Stromal cell of bone marrow (primary cell): Measurements from ENCODE around the gene AUTS2.
"Not testable (repeated sequence)": the region's sequence is repeated elsewhere in the genome, so short reads cannot be mapped to it uniquely, and the experiment has no call there.

Source experiments
- DNase-seq: peaks from one replicate; pipeline ENCODE4 v3.0.0-alpha.2; 2012; ENCODE audit warnings: low read depth

The AUTS2 gene

DNA sequence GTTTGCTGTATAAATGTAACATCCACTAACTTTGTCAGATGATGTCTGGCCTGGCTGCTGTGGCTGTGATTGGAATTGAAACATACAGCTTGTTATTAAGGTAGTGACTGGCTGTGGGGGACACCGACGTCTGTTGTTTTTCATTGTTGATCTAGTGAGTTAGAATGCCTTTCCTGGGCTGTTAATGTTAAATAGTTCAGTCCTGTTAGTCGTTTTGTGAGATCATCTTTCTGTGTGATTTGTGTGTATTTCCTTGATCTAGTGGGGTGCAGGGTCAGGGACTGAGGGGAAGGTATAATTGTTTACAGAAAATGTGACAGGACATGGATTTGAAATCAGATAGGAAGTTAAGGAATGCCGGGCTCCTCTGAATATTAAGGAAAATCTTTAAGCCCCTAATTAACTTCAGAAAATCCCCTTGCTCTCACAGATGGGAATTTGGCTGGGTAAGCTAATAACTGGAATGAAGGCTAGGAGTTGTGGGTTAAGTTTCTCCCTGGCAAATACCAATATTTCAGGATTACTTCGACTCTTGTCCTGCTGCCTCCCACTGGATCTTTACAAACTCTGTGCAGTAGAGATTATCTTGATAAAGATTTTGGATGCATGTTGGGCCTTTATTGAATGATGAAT, 163.1 kb downstream of the AUTS2 start:
- DNase-seq: no peak

DNA sequence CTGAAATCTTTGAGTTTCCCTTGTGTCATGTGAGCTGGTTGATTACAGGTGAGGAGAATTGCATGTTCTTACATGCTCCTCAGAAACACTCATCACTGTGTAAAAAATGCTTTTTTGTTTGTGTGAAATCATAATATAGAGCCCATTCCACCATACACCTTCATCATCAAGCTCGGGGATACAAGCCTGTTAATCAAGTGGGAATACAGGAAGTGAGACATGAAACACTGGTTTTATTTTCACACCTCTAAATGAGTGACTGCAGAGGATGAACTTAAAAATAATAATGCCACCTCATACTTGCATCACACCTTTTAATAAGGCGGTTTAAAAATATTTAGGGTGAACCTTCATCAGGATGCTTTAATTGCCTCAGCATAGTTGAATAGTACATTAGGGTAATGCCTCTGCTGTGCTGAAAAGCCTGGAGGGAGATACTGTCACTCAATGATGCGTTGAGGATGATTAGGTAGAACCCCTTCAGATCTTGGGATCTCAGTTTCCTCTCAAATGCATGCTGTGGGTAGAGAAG, 164.6 kb downstream of the AUTS2 start:
- no peak for DNase-seq

DNA sequence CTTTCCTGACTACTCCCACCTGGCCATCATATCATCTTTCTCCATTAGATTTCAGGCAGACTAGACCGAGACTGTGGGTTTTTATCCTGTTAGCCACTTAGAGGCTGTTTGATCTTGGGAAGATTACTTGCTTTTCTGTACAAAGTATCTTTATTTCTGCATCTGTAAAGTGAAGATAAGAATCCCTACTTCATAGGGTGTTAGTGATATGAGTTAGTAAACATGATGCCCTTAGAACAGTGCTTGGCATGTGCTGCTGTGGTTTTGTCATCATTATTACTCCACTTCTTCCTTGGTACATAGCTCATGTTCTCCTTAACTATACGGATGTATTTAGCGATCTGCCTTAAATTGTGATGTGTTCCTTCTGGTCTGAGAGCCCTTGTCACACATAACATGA, 165.2 kb downstream of the AUTS2 start:
- DNase-seq: no peak

DNA sequence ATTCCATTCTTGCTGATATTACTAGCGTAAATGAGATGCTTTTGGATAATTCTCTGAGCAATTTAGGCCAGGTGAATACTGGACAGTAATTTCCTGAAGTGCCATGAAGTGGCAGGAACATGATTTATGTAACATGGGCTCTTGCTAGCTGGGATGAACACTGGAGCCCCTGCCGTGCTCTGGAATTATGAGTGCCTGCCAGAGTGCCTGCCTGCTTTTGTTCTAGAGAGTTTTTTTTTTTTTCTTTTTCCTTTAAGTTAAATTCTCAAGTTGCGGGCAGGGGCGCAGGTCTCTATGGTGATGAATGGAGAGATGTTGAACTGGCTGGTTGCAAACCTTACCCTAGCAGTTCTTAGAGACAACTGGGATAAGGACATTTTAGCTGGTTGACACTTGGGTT, 165.9 kb downstream of the AUTS2 start:
- DNase-seq: no peak

DNA sequence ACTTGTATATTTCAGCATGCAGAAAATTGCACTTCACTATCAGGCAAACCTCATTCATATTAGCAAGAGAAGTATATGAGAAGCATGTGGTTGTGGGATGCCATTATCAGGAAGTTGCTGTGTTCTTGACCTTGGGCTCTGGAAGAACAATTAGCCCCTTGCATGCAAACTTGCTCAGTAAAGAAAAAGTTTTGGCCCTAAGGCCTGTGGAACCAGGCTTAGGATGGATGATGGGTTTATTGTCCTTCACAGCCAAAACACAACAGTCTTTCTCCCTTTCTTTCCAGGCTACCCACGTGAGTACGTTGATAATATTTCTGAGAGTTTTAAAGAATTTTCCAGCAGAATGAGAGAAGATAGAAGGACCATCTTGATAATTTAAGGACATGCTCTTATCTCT, 166.4 kb downstream of the AUTS2 start:
- no peak for DNase-seq

DNA sequence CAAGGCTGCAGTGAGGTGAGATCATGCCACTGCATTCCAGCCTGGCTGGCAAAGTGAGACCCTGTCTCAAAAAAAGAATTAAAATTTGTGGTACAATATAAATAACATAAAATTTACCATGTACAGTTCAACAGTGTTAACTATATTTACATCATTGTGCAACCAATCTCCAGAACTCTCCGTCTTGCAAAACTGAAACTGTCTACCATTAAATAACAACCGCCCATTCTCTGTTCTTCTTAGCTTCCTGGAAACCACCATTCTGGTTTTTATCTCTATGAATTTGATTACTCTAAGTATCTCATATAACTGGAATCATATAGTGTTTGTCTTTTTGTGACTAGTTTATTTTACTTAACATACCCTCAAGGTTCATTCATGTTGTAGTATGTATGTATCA, 167.6 kb downstream of the AUTS2 start:
- DNase-seq: no peak

DNA sequence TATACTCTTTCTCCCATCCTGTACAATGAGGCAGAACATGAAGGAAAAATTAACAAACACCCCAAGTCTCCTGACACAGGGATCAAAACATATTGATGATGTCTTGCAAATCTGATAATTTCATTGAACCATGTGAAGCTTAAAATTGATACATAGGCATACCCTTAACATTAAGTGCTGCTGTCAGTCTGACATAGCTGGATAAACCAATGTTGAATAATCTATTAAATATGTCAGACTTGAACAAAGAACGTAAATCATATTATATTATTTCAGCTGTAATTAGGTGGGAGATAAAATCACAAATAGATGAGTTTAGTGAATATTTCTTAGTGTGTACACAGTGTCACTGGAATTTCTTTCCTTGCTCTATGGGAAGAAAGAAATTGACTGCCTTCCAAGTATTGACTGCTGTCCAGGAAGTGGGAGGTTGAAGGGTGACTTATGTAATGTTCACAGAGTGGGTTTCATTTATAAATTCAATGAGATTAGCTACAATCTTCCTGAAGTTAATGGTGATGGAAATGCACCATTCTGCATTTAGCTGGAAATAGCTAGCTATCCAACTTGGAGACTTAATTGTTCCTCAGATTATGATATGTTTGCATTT, 170.8 kb downstream of the AUTS2 start:
- no peak for DNase-seq

DNA sequence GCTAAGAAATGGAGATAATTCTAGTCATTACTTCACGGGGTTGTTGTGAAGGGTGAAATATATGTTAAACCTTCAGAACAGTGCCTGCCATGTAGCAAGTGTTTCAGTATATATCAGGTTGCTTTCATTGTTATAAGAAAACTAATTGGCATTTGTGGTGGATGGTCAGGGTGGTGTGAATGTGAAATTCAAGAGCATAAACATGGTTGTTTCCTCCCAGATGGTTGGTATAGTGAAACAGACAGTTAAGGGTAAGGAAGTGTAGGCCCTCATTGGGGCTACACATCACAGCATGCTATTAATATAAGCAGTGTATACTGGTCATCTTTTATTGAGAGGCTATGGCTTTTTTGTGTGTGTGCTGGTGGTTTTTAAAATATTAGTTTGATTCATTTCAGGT, 171.6 kb downstream of the AUTS2 start:
- DNase-seq: no peak

DNA sequence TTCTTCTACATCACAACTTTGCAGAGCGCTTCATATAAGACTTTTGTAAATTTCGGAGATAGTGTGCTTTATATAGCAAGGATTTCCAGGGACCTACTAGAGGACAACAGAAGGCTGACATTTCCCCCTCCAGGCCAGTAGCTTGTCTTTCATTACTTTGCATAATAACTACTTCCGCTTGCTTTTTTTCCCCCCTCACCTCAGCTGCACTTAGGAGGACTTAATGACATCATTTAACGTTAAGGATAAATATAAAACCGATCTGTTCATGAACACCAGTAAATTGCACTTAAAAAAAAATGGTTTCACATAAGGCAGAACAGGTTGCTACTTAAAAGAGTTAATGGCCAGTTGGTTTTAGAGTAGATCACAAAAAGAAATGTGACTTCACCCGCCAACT, 172.3 kb downstream of the AUTS2 start:
- no peak for DNase-seq

DNA sequence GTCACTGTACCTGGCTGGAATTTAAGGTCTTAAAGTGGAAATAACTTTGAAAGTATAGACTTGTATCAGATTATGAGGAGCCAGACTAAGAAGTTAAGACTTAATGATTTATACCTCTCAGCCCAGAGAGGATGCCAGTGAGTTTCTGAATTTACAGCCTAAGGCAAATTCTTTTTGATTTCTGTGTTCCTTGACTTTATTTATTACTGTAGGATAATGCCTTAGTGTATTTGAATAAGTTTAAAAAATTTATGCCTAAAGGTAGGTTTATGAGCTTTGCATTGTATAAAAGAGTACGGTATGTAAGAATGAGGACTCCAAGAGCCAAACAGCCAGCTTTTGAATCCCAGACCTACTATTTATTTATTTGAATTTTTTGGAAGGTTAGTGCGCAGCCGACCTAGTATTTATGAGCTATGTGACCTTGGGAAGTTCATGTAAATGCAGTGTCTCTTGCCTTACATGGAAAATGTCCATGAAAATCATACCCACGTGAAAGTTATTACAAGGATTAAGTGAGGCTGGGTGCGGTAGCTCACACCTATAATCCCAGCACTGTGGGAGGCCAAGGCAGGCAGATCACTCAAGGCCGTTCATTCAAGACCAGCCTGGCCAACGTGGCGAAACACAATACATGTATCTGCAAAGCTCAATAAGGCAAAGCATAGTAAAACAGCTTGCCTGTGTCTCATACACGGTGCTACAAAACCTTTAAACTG, 174.6 kb downstream of the AUTS2 start:
- DNase-seq: no peak

DNA sequence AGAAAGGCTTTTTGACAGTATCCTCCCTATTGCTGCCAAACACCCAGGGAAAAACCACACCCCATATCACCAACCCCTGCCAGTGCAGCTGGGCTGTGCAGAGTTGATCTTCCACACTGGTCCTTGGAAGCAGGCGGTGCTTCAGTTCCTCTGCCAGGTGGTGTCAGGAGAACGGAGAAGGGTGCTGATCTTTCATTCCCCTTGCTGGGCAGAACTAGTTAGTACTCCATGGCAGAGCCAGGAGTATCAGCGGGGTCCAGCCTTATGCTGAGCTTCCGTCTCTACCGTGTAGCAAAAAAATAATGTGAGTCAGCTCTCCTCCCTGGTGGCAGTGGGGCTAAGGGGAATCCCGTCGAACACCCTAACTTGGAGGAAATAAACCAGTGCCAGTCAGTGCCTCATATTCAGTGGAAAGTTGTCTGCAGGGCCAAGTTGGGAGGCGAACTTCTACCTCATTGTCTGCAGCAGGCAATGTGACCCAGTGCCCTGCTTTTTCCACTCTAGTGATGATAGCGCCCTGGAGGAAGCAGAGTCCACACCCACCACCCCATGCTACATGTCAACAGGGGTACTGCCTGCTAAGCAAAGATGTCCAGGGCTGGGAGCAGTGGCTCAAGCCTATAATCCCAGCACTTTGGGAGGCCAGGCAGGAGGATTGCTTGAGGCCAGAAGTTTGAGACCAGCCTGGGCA, 175.4 kb downstream of the AUTS2 start:
- no peak for DNase-seq

DNA sequence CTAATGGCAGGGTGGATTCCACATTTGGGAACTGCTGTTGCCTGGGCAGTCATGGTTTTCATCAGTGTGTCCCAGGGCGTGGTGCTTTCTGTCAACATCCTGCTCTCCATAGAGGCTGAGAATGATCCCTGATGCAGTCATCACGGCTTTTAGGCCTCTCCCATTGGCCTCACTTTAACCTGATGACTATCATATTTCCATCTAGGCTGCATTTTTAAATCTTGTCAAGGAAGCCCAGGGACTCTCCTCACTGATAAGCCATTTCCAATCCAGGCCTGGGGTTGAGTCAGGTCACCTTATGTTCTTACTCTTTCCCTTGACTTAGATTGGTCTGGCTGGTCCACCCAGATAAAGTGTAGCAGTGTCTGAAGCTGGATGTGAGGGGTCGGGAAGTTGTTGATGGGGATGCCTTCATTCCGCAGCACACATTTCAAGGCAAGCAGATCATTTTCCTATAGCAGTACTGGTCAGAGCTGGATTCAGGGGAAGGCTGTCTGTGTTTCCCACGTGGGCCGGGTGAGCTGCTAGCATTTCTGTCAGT, 177.0 kb downstream of the AUTS2 start:
- DNase-seq: peak; percentile 85

DNA sequence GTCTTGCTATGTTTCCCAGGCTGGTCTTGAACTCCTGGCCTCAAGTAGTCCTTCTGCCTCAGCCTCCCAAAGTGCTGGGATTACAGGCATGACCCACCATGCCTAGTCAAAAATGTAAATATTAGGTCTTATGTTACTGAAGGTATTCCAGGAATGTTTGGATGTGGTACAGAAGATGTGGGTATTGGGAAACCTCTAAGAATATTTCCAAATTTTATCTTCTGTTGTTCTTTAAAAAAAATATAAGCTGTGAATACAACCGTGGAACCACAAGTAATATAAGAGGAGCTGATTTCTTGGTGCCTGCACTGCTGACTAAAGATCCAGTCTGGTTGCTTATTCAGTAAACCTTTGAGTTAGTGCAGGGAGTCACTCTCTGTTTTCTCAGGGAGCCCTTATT, 178.3 kb downstream of the AUTS2 start:
- DNase-seq: peak; percentile 34

DNA sequence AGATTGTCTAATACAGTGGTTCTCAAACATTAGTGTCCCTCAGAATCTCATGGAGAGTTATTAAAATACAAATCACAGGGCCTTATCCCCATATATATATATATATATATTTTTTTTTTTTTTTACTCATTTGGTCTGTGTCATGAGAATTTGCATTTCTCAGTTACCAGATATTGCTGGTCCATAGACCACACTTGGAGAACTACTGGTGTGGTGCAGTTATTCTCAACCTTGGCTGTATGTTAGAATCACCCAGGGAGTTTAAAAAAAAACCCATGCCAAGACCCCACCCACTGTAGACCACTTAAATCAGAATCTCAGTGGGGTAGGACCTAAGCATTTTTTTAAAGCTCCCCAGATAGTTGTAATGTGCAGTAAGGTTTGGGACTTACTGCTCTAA, 179.9 kb downstream of the AUTS2 start:
- no peak for DNase-seq

DNA sequence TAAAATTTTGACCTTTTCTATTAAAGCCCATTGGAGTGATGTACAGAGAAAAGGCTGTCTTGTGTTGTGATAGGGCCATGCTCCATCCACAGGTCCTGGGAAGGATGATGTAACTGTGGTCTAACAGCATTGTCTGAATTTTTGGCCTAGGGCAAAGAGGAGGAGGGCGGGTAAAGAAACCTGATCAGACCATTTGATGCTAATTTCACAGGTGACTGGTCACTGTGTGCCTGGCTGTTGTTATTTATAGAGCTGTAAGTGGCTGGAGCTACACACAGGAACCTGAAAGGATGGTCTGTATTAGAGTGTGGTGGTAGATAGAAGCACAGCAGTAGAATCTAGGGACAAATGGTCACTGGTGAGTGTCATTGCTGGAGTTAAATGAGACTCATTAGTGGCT, 182.1 kb downstream of the AUTS2 start:
- no peak for DNase-seq

DNA sequence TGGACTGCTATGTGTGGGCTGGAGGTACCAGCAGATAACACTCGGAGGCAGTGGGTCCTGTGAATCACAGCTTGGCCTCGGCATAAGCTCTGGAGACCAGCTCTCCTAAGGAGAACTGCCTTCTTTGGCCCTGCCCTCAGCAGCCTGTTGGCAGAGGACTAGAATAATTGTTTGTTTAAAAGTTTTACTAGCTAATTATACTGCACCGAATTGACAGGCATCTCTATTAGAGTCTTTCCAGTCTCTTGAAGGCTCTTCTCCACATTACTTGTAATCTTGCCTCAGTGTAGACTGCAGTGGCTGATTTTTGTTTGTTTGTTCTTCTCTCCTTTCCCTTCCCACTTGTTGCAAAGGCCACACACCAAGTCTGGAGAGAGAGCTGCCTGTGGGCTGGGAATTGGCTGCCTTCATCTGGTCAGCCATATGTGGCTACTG, 183.2 kb downstream of the AUTS2 start:
- DNase-seq: peak; percentile 36

DNA sequence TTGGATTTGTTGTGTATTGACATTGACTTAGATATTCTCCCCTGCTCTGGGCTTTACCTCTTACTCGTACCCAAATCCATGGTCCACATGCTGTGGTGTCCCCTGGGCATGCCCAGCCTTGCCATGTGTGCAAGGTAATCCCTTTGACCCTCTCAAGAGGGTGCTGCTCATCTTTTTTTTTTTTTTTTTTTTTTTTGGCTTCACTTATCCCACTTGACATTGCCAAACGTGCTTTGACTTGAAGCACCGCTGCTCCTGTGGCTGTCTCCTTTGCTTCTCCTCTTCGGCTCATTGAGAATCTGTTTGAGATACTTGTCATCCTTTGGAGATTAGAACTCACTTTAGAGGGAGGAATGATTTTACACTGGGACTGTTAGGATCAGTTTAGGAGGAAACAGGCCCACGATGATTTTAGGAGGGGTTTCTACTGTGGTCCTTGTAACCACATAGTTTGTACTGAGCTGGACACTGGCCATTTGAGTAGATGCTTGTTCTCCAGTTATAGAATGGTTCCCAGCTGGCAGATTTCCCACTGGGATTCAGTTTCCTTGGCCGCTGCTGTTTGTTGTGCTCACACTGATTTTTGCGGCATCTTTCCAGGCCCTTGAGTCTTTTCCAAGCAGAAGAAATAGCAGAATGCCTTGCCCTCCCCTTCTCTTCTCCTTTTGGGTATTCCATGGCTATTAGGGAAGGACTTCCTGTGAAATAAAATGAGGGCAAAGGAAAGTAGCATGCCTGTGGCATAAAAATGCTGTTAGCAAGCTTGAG, 184.8 kb downstream of the AUTS2 start:
- DNase-seq: peak; percentile 74

DNA sequence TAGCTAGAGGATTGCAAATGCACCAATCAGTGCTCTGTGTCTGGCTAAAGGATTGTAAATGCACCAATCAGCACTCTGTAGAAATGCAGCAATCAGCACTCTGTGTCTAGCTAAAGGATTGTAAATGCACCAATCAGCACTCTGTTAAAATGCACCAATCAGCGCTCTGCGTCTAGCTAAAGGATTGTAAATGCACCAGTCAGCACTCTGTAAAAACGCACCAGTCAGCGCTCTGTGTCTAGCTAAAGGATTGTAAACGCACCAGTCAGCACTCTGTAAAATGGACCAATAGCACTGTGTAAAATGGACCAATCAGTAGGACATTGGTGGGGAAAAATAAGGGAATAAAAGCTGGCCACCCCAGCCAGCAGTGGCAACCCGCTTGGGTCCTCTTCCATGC, 187.9 kb downstream of the AUTS2 start:
- DNase-seq: not testable (repeated sequence)

DNA sequence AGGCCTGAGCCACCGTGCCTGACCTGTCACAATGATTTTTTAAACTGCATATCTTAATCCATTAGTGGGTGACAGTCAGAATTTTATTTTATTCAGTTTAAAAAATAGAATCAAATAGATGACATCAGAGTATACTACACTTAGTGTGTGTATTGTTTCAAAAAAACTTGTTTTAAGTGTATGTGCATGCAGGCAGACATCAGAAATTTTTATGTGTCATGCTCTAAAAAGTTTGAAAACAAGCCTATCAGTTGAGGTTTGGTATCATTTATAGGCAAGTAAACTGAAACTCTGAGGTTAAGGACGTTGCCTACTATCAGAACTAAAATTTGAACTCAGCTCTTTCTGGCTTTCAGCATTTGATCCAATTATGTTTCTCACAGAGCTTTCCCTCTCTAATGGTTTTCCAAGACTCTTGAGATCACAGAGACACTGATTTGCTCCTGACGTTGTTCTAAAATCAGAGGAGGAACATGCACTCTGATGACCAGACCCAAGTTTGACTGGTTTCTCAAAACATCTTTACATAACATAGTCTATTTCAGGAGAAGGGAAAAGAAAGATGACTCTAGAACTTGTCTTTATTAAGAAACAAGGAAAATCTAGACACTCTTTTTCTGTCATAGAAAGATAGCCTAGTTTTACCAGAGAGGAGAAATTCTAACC, 188.6 kb downstream of the AUTS2 start:
- no peak for DNase-seq

DNA sequence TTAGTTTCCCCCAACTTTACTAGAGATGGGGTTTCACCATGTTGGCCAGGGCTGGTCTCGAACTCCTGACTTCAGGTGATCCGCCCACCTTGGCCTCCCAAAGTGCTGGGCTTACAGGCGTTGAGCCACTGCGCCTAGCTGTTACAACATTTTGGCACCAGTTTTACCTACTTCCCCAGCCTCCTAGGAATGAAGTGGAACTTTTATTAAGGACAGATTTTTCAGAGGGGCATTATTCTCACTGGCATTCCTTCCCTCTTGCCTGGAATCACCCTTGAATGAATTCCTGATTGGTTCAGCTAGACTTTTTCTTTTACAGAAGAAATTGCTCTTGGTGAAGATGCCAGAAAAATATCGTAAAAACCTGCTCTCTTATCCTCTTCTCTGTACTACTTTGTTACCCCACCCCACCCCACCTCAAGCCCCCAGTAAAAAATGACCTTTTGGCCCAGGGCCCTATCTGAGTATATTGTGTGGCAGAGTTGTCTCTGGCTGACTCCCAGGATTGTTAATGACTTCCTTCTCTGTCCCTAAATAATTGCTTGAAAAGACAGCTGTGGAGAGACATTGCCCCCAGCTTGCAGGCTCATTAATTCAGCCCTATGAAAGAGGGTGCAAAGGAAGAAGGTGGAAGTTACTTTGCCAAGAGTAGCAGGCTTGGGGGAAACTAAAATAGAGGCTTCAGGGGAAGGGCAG, 189.6 kb downstream of the AUTS2 start:
- no peak for DNase-seq
